MM.1S (cell line): ENCODE data around the gene DEPDC5.

Experiments
- CTCF ChIP-seq: fragments of 300-600 bp; sonication (generic); IDR thresholded peaks from 2 replicates; pipeline ENCODE4 v1.5.1; 2016; ENCODE audit warnings: antibody characterized with exemption, low read length, mixed read lengths
- EZH2 ChIP-seq: fragments of 300-600 bp; sonication (generic); optimal IDR thresholded peaks from 2 replicates; pipeline ENCODE3; 2017; ENCODE audit warnings: low read depth, mild to moderate bottlenecking, antibody characterized with exemption, low read length, mixed read lengths
- EZH2phosphoT487 ChIP-seq: fragments of 300-600 bp; sonication (generic); IDR thresholded peaks from 2 replicates; pipeline ENCODE4 v1.6.1; 2018; ENCODE audit warnings: antibody characterized with exemption, low read length

- TF ChIP-seq CTCF, result no peak
- TF ChIP-seq EZH2phosphoT487, result no peak
- TF ChIP-seq EZH2, result no peak
Observed at GRCh38 chr22:31752096-31752847, 1.5 kb upstream of the DEPDC5 start.
